Measurements from ENCODE around the gene NNAT. TPM values are rescaled to one million over a fixed set of nuclear protein-coding genes. Genes with fewer than 3 reads are reported as not detected.
A peak's percentile ranks its signal among the peaks of the same experiment; 100 is the strongest.
"Not testable (repeated sequence)": the region's sequence is repeated elsewhere in the genome, so short reads cannot be mapped to it uniquely, and the experiment has no call there.

The NNAT gene
- total RNA-seq, 1 experiment from 2014 or later = 43.1 TPM

GRCh38 chr20:37547912-37548311 is 26.9 kb downstream of the NNAT start:
- Histone ChIP-seq H2AK5ac (ENCODE audit: insufficient read length, low read length) (no peak overlapping the region), H3K4me2 (ENCODE audit: insufficient read depth, insufficient read length, low read length) (no peak overlapping the region), H4K20me1 (ENCODE audit: control insufficient read depth, insufficient read depth, insufficient read length) (no peaks in the 10 kb centered on the region), H3K4ac (ENCODE audit: low read depth, low read length) (no peak overlapping the region), H2AFZ (ENCODE audit: low read length) (no peak overlapping the region), H2BK20ac (ENCODE audit: low read depth, low read length, poor library complexity, severe bottlenecking) (no peak overlapping the region), H2BK120ac (ENCODE audit: low read depth, low read length, poor library complexity, severe bottlenecking) (no peak overlapping the region), H4K91ac (ENCODE audit: insufficient read length, low read depth, low read length) (no peak overlapping the region), H2BK12ac (ENCODE audit: insufficient read length, low read depth, low read length) (no peak overlapping the region), H3K9ac (ENCODE audit: extremely low read depth, insufficient read length, low read length) (no peak overlapping the region), H2BK5ac (ENCODE audit: insufficient read length, low read length) (no peak overlapping the region), H3K14ac (ENCODE audit: insufficient read depth, low read length) (no peak overlapping the region), H3K18ac (ENCODE audit: insufficient read length, low read depth, low read length) (no peak overlapping the region), H3K56ac (ENCODE audit: insufficient read length, low read depth, low read length) (no peak overlapping the region), H3K9me3 (ENCODE audit: control insufficient read depth, low read depth, low read length) (no peaks in the 10 kb centered on the region), H3K23ac (ENCODE audit: insufficient read length, low read depth, low read length) (no peak overlapping the region), H3K4me1 (ENCODE audit: insufficient read depth, low read length) (no peaks in the 10 kb centered on the region), H2BK15ac (ENCODE audit: low read depth, low read length) (no peak overlapping the region), H3K27me3 (ENCODE audit: insufficient read depth, low read length) (no peaks in the 10 kb centered on the region), H3K23me2 (ENCODE audit: insufficient read length, low read depth, low read length, poor library complexity, severe bottlenecking) (no peaks in the 10 kb centered on the region), H3T11ph (ENCODE audit: low read length) (no peak overlapping the region), H3K79me2 (ENCODE audit: insufficient read depth, low read length) (no peaks in the 10 kb centered on the region), H3K27ac (ENCODE audit: insufficient read length, low read depth, low read length) (no peak overlapping the region), H4K5ac (ENCODE audit: insufficient read length, low read depth, low read length) (no peak overlapping the region), H4K8ac (replicated peaks; ENCODE audit: insufficient read length, low read depth, low read length) (no peak overlapping the region), H3K79me1 (ENCODE audit: insufficient read depth, low read depth, low read length, poor library complexity, severe bottlenecking) (no peaks in the 10 kb centered on the region)
- H3K4me3 Mint-ChIP-seq = no peak overlapping the region
- H3K27ac Mint-ChIP-seq = no peak overlapping the region
- peaks cover 2 to 6% of the 10 kb centered on the region in 2 experiments; a peak in 4 of 5 replicates for H3K9me3 Mint-ChIP-seq
- no peak for DNase-seq
- no peak for TF ChIP-seq CTCF (conservative IDR thresholded peaks at IDR 0.05)
- H3K27me3 Mint-ChIP-seq (ENCODE audit: low read depth) = no peaks in the 10 kb centered on the region; the same call in 1 of the 2 replicates
- peaks cover 12 to 13% of the 10 kb centered on the region in 2 experiments for H3K4me1 Mint-ChIP-seq
- H3K36me3 Mint-ChIP-seq (ENCODE audit: insufficient read depth in 1 of 3, low read depth in 3 of 3) = peaks cover 1 to 7% (median 3%) of the 10 kb centered on the region in 3 experiments; a peak in 5 of 7 replicates

GRCh38 chr20:37550101-37550920 is 29.3 kb downstream of the NNAT start:
- H4K20me1 ChIP-seq (ENCODE audit: control insufficient read depth, insufficient read depth, insufficient read length); H3K23me2 ChIP-seq (ENCODE audit: insufficient read length, low read depth, low read length, poor library complexity, severe bottlenecking); H4K91ac ChIP-seq (ENCODE audit: insufficient read length, low read depth, low read length); H4K8ac ChIP-seq (replicated peaks; ENCODE audit: insufficient read length, low read depth, low read length); H3K4ac ChIP-seq (ENCODE audit: low read depth, low read length); H2BK120ac ChIP-seq (ENCODE audit: low read depth, low read length, poor library complexity, severe bottlenecking); H3K4me2 ChIP-seq (ENCODE audit: insufficient read depth, insufficient read length, low read length); H2BK20ac ChIP-seq (ENCODE audit: low read depth, low read length, poor library complexity, severe bottlenecking); H2AFZ ChIP-seq (ENCODE audit: low read length); H2BK12ac ChIP-seq (ENCODE audit: insufficient read length, low read depth, low read length); H3K9ac ChIP-seq (ENCODE audit: extremely low read depth, insufficient read length, low read length); H3K27ac Mint-ChIP-seq; H3K9me3 Mint-ChIP-seq; H3K56ac ChIP-seq (ENCODE audit: insufficient read length, low read depth, low read length); H4K5ac ChIP-seq (ENCODE audit: insufficient read length, low read depth, low read length); H2BK5ac ChIP-seq (ENCODE audit: insufficient read length, low read length); H3K4me3 Mint-ChIP-seq; H3K36me3 Mint-ChIP-seq (ENCODE audit: insufficient read depth in 1 of 3, low read depth in 3 of 3); H3K14ac ChIP-seq (ENCODE audit: insufficient read depth, low read length); H3K9me3 ChIP-seq (ENCODE audit: control insufficient read depth, low read depth, low read length); H3K23ac ChIP-seq (ENCODE audit: insufficient read length, low read depth, low read length); H3K18ac ChIP-seq (ENCODE audit: insufficient read length, low read depth, low read length); H3K27ac ChIP-seq (ENCODE audit: insufficient read length, low read depth, low read length); H3K79me2 ChIP-seq (ENCODE audit: insufficient read depth, low read length); H2AK5ac ChIP-seq (ENCODE audit: insufficient read length, low read length); H3K79me1 ChIP-seq (ENCODE audit: insufficient read depth, low read depth, low read length, poor library complexity, severe bottlenecking); H2BK15ac ChIP-seq (ENCODE audit: low read depth, low read length); H3K27me3 Mint-ChIP-seq (ENCODE audit: low read depth); H3K4me1 ChIP-seq (ENCODE audit: insufficient read depth, low read length); H3K27me3 ChIP-seq (ENCODE audit: insufficient read depth, low read length); H3T11ph ChIP-seq (ENCODE audit: low read length): not testable (repeated sequence)
- WGBS (ENCODE audit: extremely low coverage, insufficient read length, low lambda C conversion rate) = no CpG with 5 or more reads among the region's 16 CpGs
- DNase-seq = peak; percentile 25
- peaks cover 9 to 13% of the 10 kb centered on the region in 2 experiments for H3K4me1 Mint-ChIP-seq
